B cell (primary cell): ENCODE measurements around the gene BHMT2. TPM values are rescaled to one million over a fixed set of nuclear protein-coding genes. Genes with fewer than 3 reads are reported as not detected.

ENCODE experiments used
- ATAC-seq: fragments of 200-7000 bp; cut with Tn5 transposase; one replicate; pipeline ENCODE4 v1.10.0; 2021; ENCODE audit warnings: low read depth, mild to moderate bottlenecking, moderate number of reproducible peaks, moderate library complexity
- CTCF ChIA-PET: fragments of 350-600 bp; sonication (Branson Sonifier 250); formaldehyde crosslinking; loops from one replicate; lab custom pipeline; 2021; ENCODE audit warnings: antibody characterized with exemption, inconsistent platforms; lab: Charles Lee
- POLR2A ChIA-PET: fragments of 350-600 bp; sonication (Branson Sonifier 250); formaldehyde crosslinking; loops from one replicate; lab custom pipeline; 2021; ENCODE audit warnings: antibody characterized with exemption; lab: Charles Lee
- DNase-seq: peaks from one replicate; pipeline ENCODE4 v3.0.0; 2013
- H2AFZ ChIP-seq: 2 replicates; pipeline ENCODE4 v1.6.1; 2012; ENCODE audit warnings: mild to moderate bottlenecking, low read depth, low read length; ENCODE audit not compliant: insufficient read depth, poor library complexity, severe bottlenecking
- H3K27ac ChIP-seq, 2 donors: 1 replicate in 1 of 2; 2 replicates in 1 of 2; pipeline ENCODE4 v1.5.1; 2012 to 2013; ENCODE audit warnings: low read length in 2 of 2, mild to moderate bottlenecking in 2 of 2, moderate library complexity in 1 of 2
- H3K27me3 ChIP-seq, 4 experiments: fragments of 200-600 bp in 1 of 4; sonication (generic) in 1 of 4; replicated peaks in 1 of 4; 1 replicate in 2 of 4; 2 replicates in 2 of 4; pipeline versions ENCODE4 v1.6.1 to v1.7.0; 2013 to 2016; ENCODE audit warnings: low read length in 3 of 4, mild to moderate bottlenecking in 2 of 4, mixed read lengths in 1 of 4, moderate library complexity in 1 of 4; ENCODE audit not compliant: insufficient read depth in 4 of 4, control insufficient read depth in 3 of 4; ENCODE audit errors: control extremely low read depth in 1 of 4
- H3K36me3 ChIP-seq, 2 experiments: replicated peaks in 1 of 2; 1 replicate in 1 of 2; 2 replicates in 1 of 2; pipeline versions ENCODE4 v1.6.1 to v1.7.1; 2013; ENCODE audit warnings: low read length in 1 of 2; ENCODE audit not compliant: insufficient read depth in 2 of 2, control insufficient read depth in 1 of 2; ENCODE audit errors: control extremely low read depth in 1 of 2, extremely low read depth in 1 of 2
- H3K4me1 ChIP-seq, 2 donors: fragments of 200-600 bp in 1 of 2; sonication (generic) in 1 of 2; 1 replicate in 1 of 2; 2 replicates in 1 of 2; pipeline versions ENCODE4 v1.5.1 to v1.6.1; 2013 to 2017; ENCODE audit warnings: low read length in 2 of 2; ENCODE audit not compliant: control insufficient read depth in 2 of 2, insufficient read depth in 2 of 2
- H3K4me2 ChIP-seq: replicated peaks from 2 replicates; pipeline ENCODE3; 2012; ENCODE audit warnings: mild to moderate bottlenecking, low read depth, low read length; ENCODE audit not compliant: poor library complexity, severe bottlenecking
- H3K4me3 ChIP-seq, 5 experiments: fragments of 200-600 bp in 1 of 5; sonication (generic) in 1 of 5; 1 replicate in 3 of 5; 2 replicates in 2 of 5; pipeline versions ENCODE4 v1.5.1 to v1.7.0; 2011 to 2016; ENCODE audit warnings: low read length in 4 of 5, mild to moderate bottlenecking in 4 of 5, low read depth in 2 of 5, control low read depth in 1 of 5, moderate library complexity in 1 of 5; ENCODE audit not compliant: insufficient read depth in 1 of 5; ENCODE audit errors: control extremely low read depth in 1 of 5, extremely low read depth in 1 of 5
- H3K79me2 ChIP-seq: fragments of 200-600 bp; sonication (generic); one replicate; pipeline ENCODE4 v1.6.0; 2016; ENCODE audit warnings: low read length; ENCODE audit not compliant: control insufficient read depth, insufficient read depth
- H3K9ac ChIP-seq: fragments of 200-600 bp; sonication (generic); 2 replicates; pipeline ENCODE4 v1.6.1; 2017; ENCODE audit warnings: mild to moderate bottlenecking, low read length, moderate library complexity
- H3K9me3 ChIP-seq, 3 donors: one replicate each; pipeline versions ENCODE4 v1.6.1 to v1.7.1; 2013; ENCODE audit warnings: low read length in 2 of 3; ENCODE audit not compliant: control insufficient read depth in 2 of 3, insufficient read depth in 1 of 3; ENCODE audit errors: control extremely low read depth in 1 of 3
- H4K20me1 ChIP-seq: 2 replicates; pipeline ENCODE4 v1.6.0; 2012; ENCODE audit warnings: mild to moderate bottlenecking, low read length; ENCODE audit not compliant: insufficient read depth, control insufficient read depth, poor library complexity, severe bottlenecking
- H3K27ac Mint-ChIP-seq: one replicate; pipeline ENCODE4 v1.8.0; 2021; ENCODE audit warnings: mixed read lengths
- H3K27me3 Mint-ChIP-seq: one replicate; pipeline ENCODE4 v1.8.0; 2021; ENCODE audit warnings: mixed read lengths
- H3K4me1 Mint-ChIP-seq: one replicate; pipeline ENCODE4 v1.8.0; 2021; ENCODE audit warnings: mixed read lengths
- H3K4me3 Mint-ChIP-seq: one replicate; pipeline ENCODE4 v1.8.0; 2021; ENCODE audit warnings: mixed read lengths
- H3K9me3 Mint-ChIP-seq: one replicate; pipeline ENCODE4 v1.8.0; 2022; ENCODE audit warnings: mixed read lengths; ENCODE audit not compliant: insufficient read depth
- EZH2 ChIP-seq: IDR thresholded peaks from 2 replicates; pipeline ENCODE4 v1.6.1; 2012; ENCODE audit warnings: borderline replicate concordance, low read depth, mild to moderate bottlenecking, moderate library complexity, low read length; ENCODE audit not compliant: insufficient read depth, poor library complexity, severe bottlenecking
- WGBS: methylation state at CpG from one replicate; pipeline ENCODE4 v1.1.5; 2013; ENCODE audit warnings: missing lambda C conversion rate; ENCODE audit not compliant: insufficient coverage; 5-methylcytosine and 5-hydroxymethylcytosine counted together
- intact Hi-C: fragments of 100-400 bp; cut with micrococcal nuclease; formaldehyde crosslinking; loops from one replicate; pipeline ENCODE4 v1.10.0; 2022
- polyA plus RNA-seq: library from polyadenylated mRNA; depleted of rRNA; stranded (reverse); fragments of >200 nt; gene quantifications from 2 replicates; pipeline ENCODE4 v1.2.3, GENCODE V29; 2012
- total RNA-seq, 2 donors: library from RNA; stranded (reverse); fragments of 120-200 nt in 1 of 2; gene quantifications; 1 replicate in 1 of 2; 2 replicates in 1 of 2; pipeline versions ENCODE4 v1.2.3 to v1.2.4, GENCODE V29; 2013 to 2022
- TF ChIP-seq, protein P1 (sequence below): fragments of 200-600 bp; IDR thresholded peaks from one replicate; pipeline ENCODE4 v1.8.0; 2022; ENCODE audit warnings: antibody characterized with exemption, mild to moderate bottlenecking

Gene BHMT2
- total and polyA plus RNA-seq, 2 donors (not counting 1 experiment from before 2014, with no cell fraction given), result not detected

DNA sequence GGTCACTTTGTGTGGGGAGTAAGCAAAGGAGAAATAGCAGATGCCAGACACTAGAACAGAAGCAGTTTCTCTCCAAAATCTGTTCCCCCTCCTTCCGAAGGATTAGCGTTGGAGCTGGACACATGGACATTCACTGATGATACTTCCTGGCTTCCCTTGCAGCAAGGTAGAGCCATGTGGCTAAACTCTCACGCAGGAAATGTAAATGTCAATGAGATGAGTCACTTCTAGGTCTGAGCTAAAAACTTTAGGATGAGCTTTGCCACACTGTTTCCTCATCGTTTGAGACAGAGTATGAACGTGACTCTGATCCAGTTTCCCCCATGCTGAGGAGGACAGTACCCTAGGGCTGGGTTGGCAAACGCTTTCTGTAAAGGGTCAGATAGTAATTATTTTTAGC is 5.1 kb downstream of the BHMT2 start:
- Histone ChIP-seq H3K36me3 (no peaks in the 10 kb centered on the region), H3K79me2 (no peaks in the 10 kb centered on the region), H3K27me3 (peaks cover 0 to 16% (median 6%) of the 10 kb centered on the region in 4 experiments), H3K9me3 (peaks cover 0 to 10% (median 0%) of the 10 kb centered on the region in 3 donors), H3K9ac (no peak overlapping the region), H3K4me1 (no peaks in the 10 kb centered on the region), H3K4me3 (no peak overlapping the region), H4K20me1 (no peaks in the 10 kb centered on the region), H3K4me2 (no peak overlapping the region), H2AFZ (no peak overlapping the region), H3K27ac (no peak overlapping the region)
- DNase-seq (no peak), ATAC-seq (no peak)
- no peak overlapping the region for H3K4me3 Mint-ChIP-seq
- H3K27ac Mint-ChIP-seq, result no peak overlapping the region
- peaks cover 25% of the 10 kb centered on the region for H3K27me3 Mint-ChIP-seq
- intact Hi-C loops, result no loop called here
- H3K9me3 Mint-ChIP-seq, result no peaks in the 10 kb centered on the region
- H3K4me1 Mint-ChIP-seq, result no peaks in the 10 kb centered on the region
- WGBS, result 88% methylated on average over 5 of the region's 6 CpGs
- CTCF ChIA-PET, result interaction anchor here (0.7 kb wide), 2 partner anchors 9 to 32 kb away, joined by 3 read pairs; no protein-coding TSS in a partner anchor
- TF ChIP-seq EZH2, result no peak
- TF ChIP-seq, protein P1, sequence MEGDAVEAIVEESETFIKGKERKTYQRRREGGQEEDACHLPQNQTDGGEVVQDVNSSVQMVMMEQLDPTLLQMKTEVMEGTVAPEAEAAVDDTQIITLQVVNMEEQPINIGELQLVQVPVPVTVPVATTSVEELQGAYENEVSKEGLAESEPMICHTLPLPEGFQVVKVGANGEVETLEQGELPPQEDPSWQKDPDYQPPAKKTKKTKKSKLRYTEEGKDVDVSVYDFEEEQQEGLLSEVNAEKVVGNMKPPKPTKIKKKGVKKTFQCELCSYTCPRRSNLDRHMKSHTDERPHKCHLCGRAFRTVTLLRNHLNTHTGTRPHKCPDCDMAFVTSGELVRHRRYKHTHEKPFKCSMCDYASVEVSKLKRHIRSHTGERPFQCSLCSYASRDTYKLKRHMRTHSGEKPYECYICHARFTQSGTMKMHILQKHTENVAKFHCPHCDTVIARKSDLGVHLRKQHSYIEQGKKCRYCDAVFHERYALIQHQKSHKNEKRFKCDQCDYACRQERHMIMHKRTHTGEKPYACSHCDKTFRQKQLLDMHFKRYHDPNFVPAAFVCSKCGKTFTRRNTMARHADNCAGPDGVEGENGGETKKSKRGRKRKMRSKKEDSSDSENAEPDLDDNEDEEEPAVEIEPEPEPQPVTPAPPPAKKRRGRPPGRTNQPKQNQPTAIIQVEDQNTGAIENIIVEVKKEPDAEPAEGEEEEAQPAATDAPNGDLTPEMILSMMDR, result no peak
- POLR2A ChIA-PET, result no interaction called here

DNA sequence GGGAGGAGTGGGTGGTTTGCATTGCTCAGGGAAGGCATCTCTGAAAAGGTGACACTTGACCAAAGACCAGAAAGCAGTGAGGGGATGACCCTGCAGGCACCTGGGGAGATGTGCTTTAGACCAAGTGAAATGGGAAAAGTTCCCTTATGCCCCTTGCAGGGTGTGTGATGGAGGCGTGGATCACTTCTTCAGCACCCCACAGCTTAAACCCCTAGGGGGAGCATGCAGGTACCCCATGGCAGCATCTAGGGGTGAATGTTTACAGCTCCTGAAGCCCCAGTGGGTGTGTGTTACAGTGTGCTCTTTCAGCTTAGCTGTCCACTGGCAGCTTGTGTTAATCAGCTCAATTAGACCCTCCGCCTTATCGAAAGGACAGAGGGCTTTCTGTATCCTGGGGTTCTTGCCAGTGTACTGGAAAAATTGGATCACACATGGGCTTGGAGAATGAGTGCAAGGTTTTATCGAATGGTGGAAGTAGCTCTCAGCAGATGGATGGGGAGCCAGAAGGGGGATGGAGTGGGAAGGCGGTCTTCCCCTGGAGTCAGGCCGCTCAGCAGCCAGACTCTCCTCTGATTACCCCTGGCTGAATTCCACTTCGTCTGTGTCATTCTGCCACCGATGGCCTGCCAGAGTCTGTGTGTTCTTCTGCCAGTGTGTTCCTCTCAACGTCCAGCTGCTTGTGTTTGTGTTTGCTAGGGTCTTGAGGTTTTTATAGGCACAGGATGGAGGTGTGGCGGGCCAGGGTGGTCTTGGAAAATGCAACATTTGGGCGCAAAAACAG is 6.3 kb downstream of the BHMT2 start:
- Histone ChIP-seq H3K4me1 (no peaks in the 10 kb centered on the region), H4K20me1 (no peaks in the 10 kb centered on the region), H3K27me3 (peaks cover 0 to 6% (median 3%) of the 10 kb centered on the region in 4 experiments), H2AFZ (no peak overlapping the region), H3K79me2 (no peaks in the 10 kb centered on the region), H3K9ac (no peak overlapping the region), H3K9me3 (peaks cover 0 to 4% (median 0%) of the 10 kb centered on the region in 3 donors), H3K4me3 (no peak overlapping the region), H3K4me2 (no peak overlapping the region), H3K27ac (no peak overlapping the region), H3K36me3 (no peaks in the 10 kb centered on the region)
- no peak overlapping the region for H3K27ac Mint-ChIP-seq
- POLR2A ChIA-PET, result no interaction called here
- peaks cover 21% of the 10 kb centered on the region for H3K27me3 Mint-ChIP-seq
- DNase-seq, result no peak
- 96% methylated on average over 10 of the region's 11 CpGs for WGBS
- no peak overlapping the region for H3K4me3 Mint-ChIP-seq
- no peaks in the 10 kb centered on the region for H3K4me1 Mint-ChIP-seq
- no peak for ATAC-seq
- CTCF ChIA-PET, result no interaction called here
- no peaks in the 10 kb centered on the region for H3K9me3 Mint-ChIP-seq
- TF ChIP-seq EZH2, result no peak
- TF ChIP-seq, protein P1, result no peak
- intact Hi-C loops, result no loop called here
